GM21526 (cell line): Measurements from ENCODE around the gene ERCC5.

Experiments
- ATAC-seq: cut with Tn5 transposase; IDR thresholded peaks from one replicate; pipeline ENCODE4 v1.9.1; 2021; ENCODE audit warnings: moderate library complexity; ENCODE audit not compliant: unreplicated experiment, low FRiP score

The ERCC5 gene

DNA sequence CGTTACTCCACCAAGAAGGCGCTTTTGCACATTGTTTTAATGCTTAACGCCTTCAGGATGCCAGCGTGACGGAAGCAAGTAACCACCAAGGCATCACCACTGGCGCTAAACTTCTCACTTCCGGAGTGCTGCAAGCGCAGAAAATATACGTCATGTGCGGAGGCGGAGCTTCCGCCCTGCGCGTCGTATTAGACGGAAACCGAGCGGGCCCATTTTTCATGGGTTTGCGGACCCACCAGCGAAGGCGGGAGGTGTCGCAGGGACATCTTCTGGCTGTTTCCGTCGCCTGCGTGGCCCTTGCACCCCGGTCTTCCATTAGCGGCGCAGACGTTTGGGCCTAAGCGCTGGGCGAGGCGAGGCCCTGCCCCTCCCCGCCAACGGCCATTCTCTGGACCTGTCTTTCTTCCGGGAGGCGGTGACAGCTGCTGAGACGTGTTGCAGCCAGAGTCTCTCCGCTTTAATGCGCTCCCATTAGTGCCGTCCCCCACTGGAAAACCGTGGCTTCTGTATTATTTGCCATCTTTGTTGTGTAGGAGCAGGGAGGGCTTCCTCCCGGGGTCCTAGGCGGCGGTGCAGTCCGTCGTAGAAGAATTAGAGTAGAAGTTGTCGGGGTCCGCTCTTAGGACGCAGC is at the start of gene ERCC5:
ERCC5 (plus strand) TSS at position 403 of the 631 bp plus-strand sequence. CDS start 235 bp downstream, outside the sequence.
- ATAC-seq: peak; percentile 84

- peak; percentile 80 for ATAC-seq
Measured at GRCh38 chr13:102798581-102799425, 47.0 kb upstream of the ERCC5 start, which contains the start of the genes BIVM and POGLUT2. BIVM (plus strand) TSS chr13:102799119; CDS start chr13:102807268, 8,149 bp downstream. POGLUT2 (minus strand) TSS chr13:102798976; CDS start chr13:102798670, 306 bp downstream.

GRCh38 chr13:102799426-102800144 is 46.2 kb upstream of the ERCC5 start:
- peak; percentile 2 for ATAC-seq

- ATAC-seq: peak; percentile 77
Measured at GRCh38 chr13:102800145-102801041, 45.4 kb upstream of the ERCC5 start.

DNA sequence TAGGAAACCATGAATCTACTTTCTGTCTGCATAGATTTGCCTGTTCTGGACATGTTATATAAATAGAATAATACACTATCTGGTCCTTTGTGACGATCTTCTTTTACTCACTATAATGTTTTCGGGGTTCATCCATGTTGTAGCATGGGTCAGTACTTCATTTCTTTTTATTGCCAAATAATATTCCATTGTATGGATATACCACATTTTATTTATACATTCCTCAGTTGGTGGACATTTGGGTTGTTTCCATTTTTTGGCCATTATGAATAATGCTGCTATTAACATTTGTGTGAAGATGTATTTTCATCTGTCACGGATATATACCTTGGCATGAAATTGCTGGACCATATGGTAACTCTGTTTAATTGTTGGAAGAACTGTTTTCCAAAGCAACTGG is 40.2 kb upstream of the ERCC5 start:
- no peak for ATAC-seq

DNA sequence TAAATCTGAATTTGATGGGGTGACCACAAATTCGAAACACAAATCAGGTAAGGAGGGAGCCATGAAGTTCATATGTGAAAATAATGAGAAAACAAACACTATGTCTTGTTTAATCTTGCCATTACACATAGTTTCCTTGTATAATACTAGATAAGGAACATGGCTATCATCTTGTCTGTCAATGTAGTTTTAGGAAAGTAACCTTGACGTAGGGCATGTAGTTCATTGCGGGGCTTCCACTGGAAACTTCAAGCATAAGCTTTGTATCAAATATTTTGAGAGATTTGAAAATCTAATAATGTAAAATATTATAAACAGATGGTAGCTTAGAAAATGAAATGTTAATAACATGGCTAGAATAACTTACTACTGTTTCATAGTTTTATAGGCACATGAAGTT is 38.1 kb upstream of the ERCC5 start:
- no peak for ATAC-seq

DNA sequence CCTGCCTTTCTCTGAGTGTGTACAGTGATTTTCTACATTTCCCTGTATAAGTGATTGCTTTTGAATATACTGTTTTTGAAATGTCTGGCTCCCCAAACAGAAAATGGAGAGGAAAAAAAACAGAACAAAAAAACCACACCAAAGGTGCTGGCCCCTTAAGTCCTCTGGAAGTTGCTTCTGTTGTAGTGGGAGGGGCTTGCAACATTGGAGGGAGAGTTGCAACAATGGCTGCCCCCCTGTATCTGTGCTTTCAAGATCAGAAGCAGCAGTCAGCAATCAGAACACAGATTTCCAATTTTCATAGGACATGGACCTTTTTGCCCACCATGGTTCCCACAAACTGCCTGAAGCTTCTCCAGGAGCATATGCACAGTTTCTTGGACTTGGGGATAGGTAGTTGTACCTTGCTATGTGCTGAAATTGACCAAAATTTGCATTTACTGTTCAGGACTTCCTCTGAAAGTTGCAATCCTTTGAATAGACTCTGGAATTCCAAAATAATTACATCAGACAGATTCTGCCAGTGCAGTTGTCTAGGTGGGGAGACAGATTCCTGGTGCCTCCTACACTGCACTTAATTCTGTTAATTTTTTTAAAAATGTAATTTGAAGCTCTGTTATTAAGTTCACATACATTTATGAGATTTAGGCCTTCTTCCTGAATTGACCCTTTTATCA is 33.1 kb upstream of the ERCC5 start:
- ATAC-seq: no peak

- peak; percentile 62 for ATAC-seq
Measured at GRCh38 chr13:102814025-102814607, 31.7 kb upstream of the ERCC5 start.

GRCh38 chr13:102814793-102815192 is 31.0 kb upstream of the ERCC5 start:
- ATAC-seq: no peak

- ATAC-seq: no peak
Measured at GRCh38 chr13:102815788-102816187, 30.0 kb upstream of the ERCC5 start.

GRCh38 chr13:102816708-102817107 is 29.1 kb upstream of the ERCC5 start:
- no peak for ATAC-seq

DNA sequence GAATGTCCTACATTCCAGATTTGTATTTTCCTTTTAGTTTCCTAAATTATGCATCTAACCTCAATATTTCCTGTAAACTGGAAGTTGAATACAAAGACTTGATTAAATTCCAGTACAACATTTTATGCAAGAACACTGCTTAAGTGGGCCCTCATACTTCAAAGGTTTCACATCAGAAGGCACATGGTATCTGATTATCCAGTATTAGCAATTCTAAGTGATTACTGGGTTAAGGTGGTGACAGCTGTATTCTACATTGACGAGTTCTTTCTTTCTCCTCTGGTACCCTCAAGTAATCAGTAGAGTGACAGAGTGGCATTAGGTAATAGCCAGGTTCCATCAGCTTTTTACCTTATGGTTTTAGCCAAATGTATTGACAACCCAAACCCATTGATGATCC is 28.6 kb upstream of the ERCC5 start:
- ATAC-seq: no peak

DNA sequence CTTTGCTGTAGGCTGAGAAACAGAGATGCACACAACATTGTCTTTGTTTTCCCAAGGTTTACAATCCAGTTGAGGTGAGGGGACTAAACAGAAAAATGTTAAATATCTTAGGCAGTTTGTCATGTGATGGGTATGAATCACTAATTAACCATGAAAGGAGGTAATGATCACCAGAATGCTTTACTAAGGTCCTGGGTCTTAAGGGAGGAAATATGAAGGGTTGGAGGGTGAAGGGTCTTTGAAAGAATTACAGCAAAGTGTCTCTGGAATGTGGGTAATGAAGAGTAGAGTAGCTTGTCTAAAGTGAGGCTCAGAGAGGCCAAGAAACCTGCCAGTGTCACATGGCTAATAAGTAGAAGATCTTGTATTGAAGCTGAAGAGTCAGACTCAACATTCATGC is 27.9 kb upstream of the ERCC5 start:
- no peak for ATAC-seq

DNA sequence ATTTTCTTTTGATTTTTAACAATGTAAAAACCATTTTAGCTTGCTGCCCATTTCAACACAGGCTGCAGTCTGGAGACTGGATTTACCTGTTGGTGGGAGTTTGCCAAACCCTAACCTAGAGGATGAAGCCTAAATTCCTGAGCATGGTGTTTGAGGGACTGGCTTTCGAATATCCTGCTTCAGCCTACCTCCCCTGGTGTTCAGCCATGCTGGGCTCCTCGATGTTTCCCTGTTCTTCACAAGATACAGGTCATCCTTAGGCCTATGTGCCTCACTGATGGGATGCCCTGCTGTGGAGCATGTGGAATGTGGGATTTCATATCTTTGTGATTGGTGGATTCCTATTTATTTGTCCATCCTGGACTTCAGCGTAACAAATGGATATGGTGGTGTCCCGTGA is 20.4 kb upstream of the ERCC5 start:
- ATAC-seq: no peak

DNA sequence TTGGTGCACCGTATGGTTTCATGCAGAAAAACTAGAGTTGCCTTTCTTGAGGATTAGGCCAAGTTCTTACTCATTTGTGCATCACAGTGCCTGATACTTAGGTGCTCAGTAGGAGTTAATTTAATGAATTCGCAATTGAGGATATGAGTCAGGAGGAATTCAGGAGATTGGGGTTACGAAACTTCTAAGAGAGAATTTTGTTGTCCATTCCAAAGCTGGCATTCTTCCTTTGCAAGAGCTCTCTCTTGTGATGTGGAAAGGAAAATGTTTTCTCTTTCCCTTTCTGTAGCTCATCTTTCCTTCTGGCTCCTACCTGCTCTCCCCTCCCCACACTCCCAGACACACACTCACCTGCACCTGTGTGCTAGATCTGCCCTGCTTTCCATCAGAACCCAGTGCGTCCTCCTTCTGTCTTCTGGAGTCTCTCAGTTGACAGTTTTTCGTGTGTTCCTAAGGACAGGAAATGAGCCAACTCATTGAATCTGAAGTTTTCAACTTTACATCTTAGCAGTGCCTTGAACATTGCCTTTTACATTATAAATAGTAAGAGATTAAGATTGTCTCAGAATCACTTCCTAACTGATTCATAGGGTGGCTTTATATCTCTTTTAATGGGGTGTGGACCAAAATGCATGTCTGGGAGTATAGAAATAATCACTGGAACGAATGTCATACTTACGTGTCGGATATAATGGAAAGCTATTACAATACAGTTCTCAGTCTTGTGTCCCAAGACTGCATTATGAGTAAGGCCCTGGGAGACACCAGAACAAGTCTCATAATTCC is 19.7 kb upstream of the ERCC5 start:
- ATAC-seq: no peak

DNA sequence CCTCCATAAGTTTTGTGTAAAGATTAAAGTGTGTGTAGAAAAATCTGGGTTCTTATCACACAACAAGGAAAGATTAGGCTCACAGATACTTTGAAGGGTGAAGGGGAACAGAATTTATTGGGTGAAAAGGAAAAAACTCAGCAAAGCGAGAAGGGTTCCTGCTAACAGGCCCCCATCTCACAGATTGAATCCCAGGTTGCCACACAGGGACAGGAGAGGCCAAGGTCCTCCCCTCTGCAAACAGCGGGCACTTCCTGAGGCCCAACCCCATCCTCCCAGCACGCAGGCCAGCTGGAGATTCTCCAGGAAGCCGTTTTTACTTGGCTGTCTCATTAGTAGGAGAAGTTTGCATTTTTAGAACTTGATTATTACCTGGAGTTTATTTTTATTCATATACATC is 15.2 kb upstream of the ERCC5 start:
- ATAC-seq: no peak

- ATAC-seq: no peak
Measured at GRCh38 chr13:102836471-102836870, 9.4 kb upstream of the ERCC5 start.

- no peak for ATAC-seq
Measured at GRCh38 chr13:102838273-102838672, 7.6 kb upstream of the ERCC5 start.
